HG03064 (cell line): ENCODE data around the gene RTBDN.
A peak's percentile ranks its signal among the peaks of the same experiment; 100 is the strongest.

Experiments used
- ATAC-seq: cut with Tn5 transposase; IDR thresholded peaks from one replicate; pipeline ENCODE4 v1.9.1; 2021; ENCODE audit warnings: low read depth; ENCODE audit not compliant: unreplicated experiment

The RTBDN gene

DNA sequence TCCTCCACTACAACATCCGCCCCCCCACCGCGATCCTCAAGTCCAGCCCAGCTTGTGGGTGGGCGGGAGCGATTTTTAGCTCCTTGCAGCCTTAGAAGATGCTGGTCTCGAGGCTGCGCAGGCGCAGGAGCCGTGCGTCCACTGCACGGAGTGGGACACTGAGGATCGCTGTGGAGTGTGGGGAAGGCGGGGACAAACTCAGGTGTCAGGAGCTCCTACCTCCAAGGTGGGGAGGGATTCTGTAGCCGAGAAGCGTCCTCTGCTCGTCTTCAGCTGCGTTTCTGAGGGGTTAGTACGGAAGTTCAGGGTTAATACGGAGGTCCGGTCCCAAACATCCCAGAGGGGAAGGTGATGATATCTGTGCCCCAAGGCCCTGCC lies at the start of gene RTBDN:
Gene RTBDN (minus strand): TSS at position 14 of the 378 bp plus-strand sequence. CDS start 4,600 bp downstream, outside the sequence.
- ATAC-seq: no peak

DNA sequence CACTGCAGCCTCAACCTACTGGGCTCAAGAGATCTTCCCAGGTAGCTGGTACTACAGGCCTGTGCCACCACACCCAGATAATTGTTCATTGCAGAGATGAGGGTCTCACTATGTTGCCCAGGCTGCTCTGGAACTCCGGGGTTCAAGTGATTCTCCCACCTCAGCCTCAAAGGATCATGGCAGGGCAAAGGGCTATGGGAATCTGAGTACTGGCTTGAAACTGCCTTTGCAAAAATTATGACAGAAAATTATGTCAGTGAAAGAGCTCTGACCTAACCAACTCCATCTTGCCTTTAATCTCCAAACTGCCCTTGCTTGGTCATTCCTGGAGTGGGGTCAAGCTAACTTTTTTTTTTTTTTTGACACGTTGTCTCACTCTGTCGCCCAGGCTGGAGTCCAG lies 48.2 kb upstream of the RTBDN start:
- no peak for ATAC-seq

DNA sequence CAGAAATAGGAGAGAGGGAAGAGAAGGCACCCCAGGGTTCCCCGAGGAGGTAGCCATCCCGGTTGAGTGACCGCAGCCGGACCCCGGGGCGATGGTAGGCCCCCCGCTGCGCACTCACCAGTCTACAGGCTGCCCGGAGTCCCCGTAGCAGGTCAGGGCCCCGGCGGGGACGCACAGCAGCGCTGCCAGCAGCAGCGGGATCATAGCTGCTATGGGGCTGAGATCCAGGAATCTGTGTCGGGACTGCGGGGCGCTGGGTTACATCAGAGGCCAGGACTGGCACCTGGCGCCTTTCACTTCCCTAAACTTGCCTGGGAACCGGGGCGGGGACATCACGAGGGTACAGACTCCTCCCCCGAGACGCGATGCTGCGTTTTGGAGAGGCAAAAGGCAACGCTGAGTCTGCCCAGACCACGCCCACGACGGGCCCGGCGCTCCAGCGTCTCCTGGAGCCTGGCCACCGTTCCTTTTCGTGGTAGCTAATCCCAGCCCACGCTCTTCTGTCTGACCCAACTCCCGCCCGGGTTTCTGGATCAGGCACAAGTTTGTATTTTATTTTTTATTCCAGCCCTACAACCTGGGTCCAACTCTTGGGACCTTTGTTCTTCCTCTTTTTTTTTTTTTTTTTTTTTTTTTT lies 46.9 kb upstream of the RTBDN start, which contains the start of gene DNASE2:
Gene DNASE2 (minus strand): TSS at position 278 of the 637 bp plus-strand sequence. CDS start 74 bp downstream, at position 204.
- peak; percentile 62 for ATAC-seq

DNA sequence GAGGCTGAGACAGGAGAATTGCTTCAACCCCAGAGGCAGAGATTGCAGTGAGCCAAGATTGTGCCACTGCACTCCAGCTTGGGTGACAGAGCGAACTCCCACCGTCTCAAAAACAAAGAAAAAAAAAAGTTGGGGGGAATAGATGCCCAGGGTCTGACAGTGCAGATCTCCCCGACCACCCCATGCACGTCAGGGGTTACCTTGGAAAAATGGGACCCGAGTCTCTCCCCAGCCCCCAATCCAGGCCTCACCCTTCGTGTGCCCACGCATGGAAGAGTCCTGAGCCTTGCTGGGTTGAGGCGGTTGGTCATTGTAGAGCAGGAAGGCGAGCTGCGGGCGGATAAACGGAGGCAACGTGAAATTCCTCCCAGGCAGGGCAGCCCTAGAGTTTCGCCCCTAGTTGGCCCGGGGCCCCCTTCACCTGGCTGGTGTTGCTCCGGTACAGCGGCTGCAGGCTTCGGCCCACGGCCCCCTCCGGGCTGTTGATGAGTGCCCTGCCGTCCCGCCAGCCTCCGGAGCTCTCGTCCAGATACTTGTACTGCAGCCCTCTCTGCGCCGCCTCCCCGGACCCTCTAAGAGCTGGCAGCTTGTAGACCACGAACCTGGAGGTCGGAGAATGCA lies 46.3 kb upstream of the RTBDN start:
- peak; percentile 20 for ATAC-seq

DNA sequence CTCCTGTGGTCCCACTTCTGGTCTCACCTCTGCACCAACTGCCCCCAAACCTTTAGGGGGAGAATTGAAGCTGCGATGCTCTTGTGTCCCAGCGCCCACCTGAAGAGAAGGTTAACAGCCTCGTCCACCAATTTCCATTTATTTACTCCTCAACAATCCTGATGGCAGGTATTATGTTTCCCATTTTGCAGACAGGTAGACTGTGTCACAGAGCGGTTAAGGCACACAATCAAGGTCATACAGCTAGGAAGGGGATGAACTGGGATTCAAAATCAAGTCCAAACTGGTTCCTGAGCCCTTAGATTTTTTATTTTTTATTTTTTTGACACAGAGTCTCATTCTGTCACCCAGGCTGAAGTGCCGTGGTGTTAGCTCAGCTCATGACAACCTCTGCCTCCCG lies 40.7 kb upstream of the RTBDN start:
- no peak for ATAC-seq

DNA sequence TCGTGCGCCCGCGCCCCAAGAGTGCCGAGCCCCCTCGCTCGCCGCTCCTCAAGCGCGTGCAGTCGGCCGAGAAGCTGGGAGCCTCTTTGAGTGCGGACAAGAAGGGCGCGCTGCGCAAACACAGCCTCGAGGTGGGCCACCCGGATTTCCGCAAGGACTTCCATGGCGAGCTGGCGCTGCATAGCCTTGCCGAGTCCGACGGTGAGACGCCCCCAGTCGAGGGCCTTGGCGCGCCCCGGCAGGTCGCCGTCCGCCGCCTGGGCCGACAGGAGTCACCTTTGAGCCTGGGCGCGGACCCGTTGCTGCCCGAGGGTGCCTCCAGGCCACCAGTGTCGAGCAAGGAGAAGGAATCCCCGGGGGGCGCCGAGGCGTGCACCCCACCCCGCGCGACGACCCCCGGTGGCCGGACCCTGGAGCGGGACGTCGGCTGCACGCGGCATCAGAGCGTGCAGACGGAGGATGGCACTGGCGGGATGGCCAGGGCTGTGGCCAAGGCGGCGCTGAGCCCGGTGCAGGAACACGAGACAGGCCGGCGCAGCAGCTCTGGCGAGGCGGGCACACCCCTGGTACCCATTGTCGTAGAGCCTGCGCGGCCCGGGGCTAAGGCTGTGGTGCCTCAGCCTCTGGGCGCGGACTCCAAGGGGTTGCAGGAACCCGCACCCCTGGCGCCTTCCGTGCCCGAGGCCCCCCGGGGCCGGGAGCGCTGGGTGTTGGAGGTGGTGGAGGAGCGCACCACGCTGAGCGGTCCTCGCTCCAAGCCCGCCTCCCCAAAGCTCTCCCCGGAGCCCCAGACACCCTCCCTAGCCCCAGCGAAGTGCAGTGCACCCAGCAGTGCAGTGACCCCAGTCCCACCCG lies 39.7 kb upstream of the RTBDN start:
- no peak for ATAC-seq

DNA sequence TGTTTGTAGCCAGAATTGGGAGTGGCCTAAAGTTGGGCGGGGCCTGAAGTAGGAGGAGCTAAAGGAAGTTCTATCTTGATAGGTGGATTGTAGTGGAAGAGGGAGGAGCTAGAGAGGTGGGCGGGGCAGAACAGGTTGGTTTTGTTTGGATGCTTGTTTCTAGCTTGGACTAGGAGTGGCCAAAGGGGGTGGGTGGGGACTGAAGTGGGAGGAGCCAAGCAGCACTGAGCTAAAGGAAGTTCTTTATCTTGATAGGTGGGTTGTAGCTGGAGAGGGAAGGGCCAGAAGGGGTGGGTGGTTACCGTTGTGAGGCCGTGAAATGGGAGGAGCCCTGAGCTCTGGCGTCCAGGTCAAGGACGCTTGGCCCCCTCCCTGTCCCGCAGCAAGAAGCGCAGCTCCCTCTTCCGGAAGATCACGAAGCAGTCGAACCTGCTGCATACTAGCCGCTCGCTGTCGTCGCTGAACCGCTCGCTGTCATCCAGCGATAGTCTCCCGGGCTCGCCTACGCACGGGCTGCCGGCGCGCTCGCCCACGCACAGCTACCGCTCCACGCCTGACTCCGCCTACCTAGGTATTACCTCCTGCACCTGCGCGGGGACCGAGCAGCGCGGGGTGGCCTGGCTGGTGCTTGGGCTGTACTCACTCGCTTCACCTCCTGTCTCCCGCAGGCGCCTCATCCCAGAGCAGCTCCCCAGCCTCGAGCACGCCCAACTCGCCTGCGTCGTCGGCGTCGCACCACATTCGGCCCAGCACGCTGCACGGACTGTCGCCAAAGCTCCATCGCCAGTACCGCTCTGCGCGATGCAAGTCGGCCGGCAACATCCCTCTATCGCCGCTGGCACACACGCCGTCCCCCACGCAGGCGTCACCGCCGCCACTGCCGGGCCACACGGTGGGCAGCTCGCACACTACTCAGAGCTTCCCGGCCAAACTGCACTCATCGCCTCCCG lies 38.8 kb upstream of the RTBDN start:
- ATAC-seq: no peak

DNA sequence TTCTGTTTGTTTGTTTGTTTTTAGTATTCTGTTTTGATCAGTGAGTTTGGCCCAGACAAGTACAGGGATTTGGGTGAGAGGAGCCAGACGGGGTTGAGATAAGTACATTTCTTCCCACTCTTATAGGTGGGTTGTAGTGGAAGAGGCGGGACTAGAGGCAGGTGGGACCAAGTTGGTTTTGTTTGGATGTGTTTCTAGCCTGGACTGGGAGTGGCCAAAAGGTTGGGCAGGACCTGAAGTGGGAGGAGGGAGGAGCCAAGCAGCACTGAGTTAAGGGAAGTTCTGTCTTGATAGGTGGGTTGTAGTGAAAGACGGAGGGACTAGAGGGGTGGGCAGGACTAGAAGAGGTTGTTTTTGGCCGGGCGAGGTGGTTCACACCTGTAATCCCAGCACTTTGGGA lies 37.9 kb upstream of the RTBDN start:
- no peak for ATAC-seq

DNA sequence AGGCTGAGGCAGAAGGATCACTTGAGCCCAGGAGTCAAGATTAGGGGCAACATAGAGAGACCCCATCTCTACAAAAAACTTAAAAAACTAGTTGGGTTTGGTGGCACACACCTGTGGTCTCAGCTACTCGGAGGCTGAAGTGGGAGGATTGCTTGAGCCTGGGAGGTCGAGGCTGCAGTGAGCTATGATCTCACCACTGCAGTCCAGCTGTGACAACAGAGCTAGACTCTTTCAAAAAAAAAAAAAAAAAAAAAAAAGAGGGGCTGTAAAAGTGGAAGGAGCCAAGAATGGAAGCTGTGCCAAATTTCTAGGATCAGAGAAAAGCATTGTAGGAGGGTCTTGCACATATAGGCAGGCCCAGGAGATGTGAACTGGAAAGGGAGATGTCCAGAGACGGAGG lies 37.3 kb upstream of the RTBDN start:
- no peak for ATAC-seq

DNA sequence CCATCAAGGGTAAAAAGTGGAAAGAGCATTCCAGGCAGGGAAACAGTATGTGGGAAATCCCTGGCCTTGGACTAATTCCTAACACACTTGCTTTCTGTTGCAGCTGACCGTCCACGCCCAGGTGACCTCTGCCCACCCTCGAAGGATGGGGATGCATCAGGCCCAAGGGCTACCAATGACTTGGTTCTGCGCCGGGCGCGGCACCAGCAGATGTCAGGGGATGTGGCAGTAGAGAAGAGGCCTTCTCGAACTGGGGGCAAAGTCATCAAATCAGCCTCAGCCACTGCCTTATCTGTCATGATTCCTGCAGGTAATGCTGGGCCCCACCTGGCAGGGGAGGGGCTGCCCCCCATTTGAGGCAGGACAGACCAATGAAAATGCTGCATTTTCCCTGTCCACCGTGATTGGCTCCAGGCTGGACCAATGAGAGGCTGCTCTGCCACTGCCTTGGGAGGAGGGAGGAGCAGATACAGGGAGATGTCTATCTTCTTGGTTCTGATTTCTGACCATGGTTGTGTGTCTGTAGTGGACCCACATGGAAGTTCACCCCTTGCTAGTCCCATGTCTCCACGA lies 34.2 kb upstream of the RTBDN start:
- ATAC-seq: no peak

DNA sequence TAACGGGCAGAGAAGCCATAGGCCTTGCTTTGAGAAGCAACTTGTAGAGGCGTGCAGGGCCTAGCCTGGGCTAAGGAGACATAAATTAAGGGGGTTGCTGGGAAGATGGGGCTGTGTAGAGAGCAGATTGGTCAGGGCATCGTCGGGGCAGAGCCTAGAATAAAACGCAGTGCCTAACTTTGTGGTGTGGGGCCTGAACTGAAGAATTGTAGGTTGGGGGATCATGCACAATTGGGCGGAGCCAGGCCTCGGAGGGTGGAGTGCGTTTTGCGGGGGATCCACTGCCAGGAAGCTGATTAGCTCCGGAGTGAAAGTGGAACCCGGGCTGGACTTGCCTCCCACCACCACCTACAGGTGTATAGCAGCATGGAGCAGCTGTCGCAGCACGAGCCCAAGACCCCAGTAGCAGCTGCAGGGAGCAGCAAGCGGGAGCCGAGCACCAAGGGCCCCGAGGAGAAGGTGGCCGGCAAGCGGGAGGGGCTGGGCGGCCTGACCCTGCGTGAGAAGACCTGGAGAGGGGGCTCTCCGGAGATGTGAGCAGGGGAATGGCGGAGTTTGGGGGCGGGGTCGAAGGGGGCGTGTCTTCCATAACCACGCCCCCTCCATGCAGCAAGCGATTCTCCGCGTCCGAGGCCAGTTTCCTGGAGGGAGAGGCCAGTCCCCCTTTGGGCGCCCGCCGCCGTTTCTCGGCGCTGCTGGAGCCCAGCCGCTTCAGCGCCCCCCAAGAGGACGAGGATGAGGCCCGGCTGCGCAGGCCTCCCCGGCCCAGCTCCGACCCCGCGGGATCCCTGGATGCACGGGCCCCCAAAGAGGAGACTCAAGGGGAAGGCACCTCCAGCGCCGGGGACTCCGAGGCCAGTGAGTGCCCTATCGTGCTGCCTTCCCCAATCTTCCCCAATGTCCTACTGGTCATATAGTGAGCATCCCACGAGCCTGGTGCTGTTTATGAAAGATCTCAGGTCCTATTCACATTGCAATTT lies 33.0 kb upstream of the RTBDN start:
- no peak for ATAC-seq

DNA sequence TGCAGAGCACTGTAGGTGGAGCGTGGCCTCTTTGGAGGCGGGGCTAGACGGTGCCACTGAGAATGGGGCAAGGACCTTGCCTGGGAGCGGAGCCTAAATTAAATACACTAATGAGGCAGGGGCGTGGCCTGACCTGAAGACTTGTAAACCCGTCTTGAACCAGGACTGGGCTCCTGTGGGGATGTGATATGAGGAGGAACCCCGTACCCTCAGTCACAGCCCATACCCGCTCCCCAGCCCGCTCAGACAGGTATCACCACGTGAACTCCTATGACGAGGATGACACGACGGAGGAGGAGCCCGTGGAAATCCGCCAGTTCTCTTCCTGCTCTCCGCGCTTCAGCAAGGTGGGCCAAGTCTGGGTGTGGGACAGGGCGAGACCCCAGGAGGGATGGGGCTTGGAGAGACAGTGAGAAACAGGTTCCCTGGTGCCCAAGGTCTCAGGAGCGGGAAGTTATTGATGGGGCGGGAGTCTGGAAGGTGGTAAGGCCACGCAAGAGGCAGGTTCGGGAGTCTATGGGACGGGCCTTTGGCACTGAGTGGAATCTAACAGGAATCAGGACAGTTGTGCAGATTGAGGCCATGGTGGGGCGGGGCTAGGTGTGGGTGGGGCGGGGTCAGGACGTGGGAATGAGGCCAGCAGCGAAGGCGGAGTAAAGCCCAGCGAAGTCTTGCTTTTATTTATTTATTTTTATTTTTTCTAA lies 32.2 kb upstream of the RTBDN start:
- ATAC-seq: no peak

DNA sequence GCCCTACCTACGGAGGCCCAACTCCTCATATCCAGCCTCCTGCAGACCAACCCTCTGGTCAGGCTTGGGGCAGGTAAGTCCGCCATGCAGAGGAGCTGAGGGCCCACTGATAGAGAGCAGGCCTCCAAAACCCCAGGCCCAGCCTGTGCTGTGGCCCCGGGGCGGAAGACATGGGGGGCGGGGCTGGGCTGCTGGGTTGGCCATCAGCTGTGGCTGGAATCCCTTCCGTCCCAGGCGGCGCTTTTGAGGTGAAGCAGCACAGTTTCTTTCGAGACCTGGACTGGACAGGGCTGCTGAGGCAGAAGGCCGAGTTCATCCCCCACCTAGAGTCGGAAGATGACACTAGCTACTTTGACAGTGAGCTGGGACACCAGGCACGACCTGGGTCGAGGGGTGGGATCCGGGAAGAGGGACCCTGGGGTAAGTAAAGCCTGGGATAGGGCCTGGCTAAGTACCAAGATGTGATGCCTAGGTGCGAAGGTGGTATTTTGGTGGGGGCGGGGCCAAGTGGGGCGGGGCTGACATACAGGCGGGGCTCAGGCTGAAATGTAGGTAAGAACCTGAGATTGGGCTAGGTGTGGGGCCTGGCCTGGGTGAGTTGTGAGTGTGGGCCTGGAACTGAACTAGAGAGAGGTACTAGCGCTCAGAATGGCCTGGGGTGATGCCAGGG lies 31.5 kb upstream of the RTBDN start:
- no peak for ATAC-seq

DNA sequence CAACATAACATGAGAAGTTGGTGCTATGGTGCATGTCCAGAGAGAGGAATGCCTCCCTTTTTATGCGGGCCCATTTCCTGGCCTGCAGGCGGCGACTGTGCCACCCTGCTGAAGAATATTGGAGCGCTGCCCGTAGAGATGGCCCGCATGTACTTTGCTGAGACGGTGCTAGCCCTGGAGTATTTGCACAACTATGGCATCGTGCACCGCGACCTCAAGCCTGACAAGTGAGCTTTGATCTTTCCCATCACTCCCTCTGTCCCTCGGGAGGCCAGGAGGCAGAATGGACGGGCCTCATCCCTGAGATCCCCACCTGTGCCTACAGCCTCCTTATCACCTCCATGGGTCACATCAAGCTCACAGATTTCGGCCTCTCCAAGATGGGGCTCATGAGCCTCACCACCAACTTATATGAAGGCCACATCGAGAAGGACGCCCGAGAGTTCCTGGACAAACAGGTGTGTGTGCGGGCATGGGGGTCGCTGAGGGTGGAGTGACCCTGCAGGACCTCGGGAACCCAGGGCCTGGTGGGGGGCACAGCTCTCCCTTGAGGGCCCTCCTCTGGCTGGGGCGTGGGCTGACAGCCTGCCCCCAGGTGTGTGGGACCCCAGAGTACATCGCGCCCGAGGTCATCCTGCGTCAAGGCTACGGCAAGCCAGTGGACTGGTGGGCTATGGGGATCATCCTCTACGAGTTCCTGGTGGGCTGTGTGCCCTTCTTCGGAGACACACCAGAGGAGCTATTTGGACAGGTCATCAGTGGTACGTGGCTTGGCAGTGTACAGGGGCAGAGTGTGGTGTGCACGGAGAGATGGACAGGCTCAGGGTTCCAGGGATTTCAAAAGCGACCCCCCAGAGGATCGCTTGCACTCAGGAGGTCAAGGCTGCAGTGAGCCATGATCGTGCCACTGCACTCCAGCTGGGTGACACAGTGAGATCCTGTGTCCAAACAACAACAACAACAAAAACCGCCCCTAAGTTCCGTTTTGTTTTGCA lies 30.6 kb upstream of the RTBDN start:
- ATAC-seq: no peak

DNA sequence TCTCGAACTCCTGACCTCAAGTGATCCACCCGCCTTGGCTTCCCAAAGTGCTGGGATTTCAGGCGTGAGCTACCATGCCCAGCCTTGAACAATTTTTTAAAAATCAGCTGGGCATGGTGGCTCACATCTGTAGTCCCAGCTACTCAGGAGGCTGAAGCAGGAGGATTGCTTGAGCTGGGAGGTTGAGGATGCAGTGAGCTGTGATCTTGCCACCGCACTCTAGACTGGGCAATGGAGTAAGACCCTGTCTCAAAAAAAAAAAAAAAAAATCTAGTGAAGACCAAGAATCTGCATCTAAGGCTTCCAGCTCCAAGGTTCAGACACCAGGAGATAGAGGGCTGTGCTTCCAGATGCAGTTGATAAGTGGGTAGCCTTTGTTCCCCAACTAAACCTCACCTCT lies 29.8 kb upstream of the RTBDN start:
- ATAC-seq: no peak

DNA sequence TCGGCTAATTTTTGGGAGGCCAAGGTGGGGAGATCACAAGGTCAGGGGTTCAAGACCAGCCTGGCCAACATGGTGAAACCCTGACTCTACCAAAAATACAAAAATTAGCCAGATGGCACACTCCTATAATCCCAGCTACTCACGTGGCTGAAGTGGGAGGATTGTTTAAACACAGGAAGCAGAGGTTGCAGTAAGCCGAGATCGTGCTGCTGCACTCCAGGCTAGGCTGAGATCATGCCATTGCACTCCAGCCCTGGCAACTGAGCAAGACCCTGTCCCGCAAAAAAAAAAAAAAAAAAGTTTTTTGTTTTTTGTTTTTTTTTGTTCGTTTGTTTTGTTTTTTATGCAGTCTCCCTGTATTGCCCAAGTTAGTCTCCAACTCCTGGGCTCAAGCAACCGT lies 25.2 kb upstream of the RTBDN start:
- no peak for ATAC-seq
